Measurements from ENCODE around the gene CSNK1G1.
"Not testable (repeated sequence)": the region's sequence is repeated elsewhere in the genome, so short reads cannot be mapped to it uniquely, and the experiment has no call there.

CSNK1G1 gene

GRCh38 chr15:64348455-64348854 lies 7.5 kb downstream of the CSNK1G1 start:
- DNase-seq, result no peak

DNA sequence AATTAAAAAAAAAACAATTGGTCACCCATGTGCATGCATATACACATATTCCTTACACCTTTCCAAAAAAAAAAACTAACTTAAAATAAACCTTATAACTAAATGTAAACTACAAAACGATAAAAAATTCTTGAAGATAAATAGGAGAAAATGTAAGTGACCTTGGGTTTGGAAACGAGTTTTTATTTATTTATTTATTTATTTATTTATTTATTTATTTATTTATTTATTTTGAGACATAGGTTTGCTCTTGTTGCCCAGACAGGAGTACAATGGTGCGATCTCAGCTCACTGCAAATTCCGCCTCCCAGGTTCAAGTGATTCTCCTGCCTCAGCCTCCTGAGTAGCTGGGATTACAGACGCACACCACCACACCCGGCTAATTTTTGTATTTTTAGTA lies 9.7 kb downstream of the CSNK1G1 start:
- not testable (repeated sequence) for DNase-seq

- DNase-seq, result no peak
Measured at GRCh38 chr15:64344651-64345294, 11.2 kb downstream of the CSNK1G1 start.

GRCh38 chr15:64343841-64344240 lies 12.1 kb downstream of the CSNK1G1 start:
- DNase-seq, result no peak

- DNase-seq, result no peak
Measured at GRCh38 chr15:64343222-64343621, 12.8 kb downstream of the CSNK1G1 start.

- DNase-seq, result no peak
Measured at GRCh38 chr15:64341961-64342360, 14.0 kb downstream of the CSNK1G1 start.

GRCh38 chr15:64340355-64340754 lies 15.6 kb downstream of the CSNK1G1 start:
- DNase-seq, result no peak

DNA sequence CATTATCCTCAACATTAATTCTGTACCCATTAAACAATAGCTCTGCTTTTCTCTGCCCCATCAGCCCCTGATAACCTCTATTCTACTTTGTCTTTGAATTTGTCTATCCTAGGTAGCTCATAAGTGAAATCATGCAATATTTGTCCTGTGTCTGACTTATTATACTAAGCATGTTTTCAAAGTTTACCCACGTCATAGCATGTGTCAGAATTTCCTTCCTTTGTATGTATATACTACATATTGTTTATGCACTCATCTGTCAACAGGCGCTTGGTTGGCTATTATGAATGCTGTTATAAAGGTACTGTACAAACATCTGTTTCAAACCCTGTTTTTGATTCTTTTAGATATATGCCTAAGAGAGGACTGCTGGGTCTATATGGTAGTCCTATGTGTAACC lies 18.2 kb downstream of the CSNK1G1 start:
- DNase-seq, result no peak

- peak; percentile 33 for DNase-seq
Measured at GRCh38 chr15:64333986-64334929, 21.7 kb downstream of the CSNK1G1 start.

DNA sequence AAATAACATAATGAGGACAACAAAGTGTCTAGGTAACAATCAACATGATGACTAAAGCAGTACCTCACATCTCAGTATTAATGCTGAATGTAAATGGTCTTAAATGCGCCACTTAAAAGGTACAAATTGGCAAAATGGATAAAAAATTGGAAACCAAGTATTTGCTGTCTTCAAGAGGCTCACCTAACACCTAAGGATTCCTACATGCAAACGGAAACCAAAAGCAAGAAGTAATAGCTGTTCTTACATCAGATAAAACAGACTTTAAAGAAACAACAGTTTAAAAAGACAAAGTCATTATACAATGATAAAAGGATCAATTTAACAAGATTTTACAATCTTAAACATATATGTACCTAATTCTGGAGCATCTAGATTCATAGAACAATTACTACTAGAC lies 22.5 kb downstream of the CSNK1G1 start:
- no peak for DNase-seq

DNA sequence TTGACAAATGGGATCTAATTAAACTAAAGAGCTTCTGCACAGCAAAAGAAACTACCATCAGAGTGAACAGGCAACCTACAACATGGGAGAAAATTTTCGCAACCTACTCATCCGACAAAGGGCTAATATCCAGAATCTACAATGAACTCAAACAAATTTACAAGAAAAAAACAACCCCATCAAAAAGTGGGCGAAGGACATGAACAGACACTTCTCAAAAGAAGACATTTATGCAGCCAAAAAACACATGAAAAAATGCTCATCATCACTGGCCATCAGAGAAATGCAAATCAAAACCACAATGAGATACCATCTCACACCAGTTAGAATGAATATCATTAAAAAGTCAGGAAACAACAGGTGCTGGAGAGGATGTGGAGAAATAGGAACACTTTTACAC lies 24.3 kb downstream of the CSNK1G1 start:
- not testable (repeated sequence) for DNase-seq

- DNase-seq, result not testable (repeated sequence)
Measured at GRCh38 chr15:64326975-64327374, 29.0 kb downstream of the CSNK1G1 start.

DNA sequence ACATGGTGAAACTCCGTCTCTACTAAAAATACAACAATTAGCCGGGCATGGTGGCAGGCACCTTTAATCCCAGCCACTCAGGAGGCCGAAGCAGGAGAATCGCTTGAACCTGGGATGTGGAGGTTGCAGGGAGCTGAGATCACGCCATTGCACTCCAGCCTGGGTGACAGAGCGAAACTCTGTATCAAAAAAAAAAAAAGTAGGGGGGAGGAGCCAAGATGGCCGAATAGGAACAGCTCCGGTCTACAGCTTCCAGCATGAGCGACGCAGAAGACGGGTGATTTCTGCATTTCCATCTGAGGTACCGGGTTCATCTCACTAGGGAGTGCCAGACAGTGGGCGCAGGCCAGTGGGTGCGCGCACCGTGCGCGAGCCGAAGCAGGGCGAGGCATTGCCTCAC lies 29.5 kb downstream of the CSNK1G1 start:
- DNase-seq, result not testable (repeated sequence)

GRCh38 chr15:64324165-64324877 lies 31.7 kb downstream of the CSNK1G1 start:
- no peak for DNase-seq

DNA sequence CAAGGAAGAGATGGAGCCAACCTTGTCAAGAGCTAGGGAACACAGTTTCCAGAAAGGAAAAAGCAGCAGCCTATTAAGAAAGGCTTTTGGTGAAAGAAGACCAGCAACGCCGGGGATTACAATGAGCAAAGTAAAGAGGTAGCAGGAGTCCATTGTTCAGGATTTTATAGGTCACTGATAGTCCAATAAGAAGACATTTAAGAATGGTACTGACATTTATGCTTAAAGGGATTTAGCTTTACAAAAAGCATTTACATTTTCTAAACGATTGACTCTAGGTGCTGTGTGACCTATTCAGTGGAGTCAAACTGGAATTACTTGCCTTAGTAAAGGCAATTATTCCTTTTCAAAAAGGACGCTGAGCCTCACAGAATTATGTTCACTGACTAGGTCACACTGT lies 40.8 kb downstream of the CSNK1G1 start:
- DNase-seq, result no peak

GRCh38 chr15:64314456-64314855 lies 41.5 kb downstream of the CSNK1G1 start:
- DNase-seq, result no peak

GRCh38 chr15:64311566-64311965 lies 44.4 kb downstream of the CSNK1G1 start:
- DNase-seq, result no peak

GRCh38 chr15:64310036-64310435 lies 45.9 kb downstream of the CSNK1G1 start:
- DNase-seq, result no peak

GRCh38 chr15:64305261-64305660 lies 50.7 kb downstream of the CSNK1G1 start:
- DNase-seq, result no peak

GRCh38 chr15:64289550-64289949 lies 66.4 kb downstream of the CSNK1G1 start:
- no peak for DNase-seq

- no peak for DNase-seq
Measured at GRCh38 chr15:64288999-64289398, 67.0 kb downstream of the CSNK1G1 start.

DNA sequence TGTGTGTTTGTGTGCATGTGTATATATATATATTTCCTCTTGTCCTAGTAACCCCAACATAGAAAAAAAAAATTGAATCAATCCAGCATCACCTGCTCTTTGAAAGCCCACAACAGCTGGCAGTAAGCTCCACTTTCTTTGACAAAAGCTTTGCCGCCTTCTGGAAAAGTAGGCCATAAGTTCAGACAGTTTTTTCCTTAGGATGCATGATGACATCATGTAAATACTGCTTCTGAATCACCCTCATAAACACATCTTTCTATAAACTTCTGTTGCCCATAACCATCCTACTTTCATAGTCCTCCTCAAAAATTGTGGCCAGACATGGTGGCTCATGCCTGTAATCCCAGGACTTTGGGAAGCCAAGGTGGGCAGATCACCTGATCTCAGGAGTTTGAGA lies 67.4 kb downstream of the CSNK1G1 start:
- no peak for DNase-seq

DNA sequence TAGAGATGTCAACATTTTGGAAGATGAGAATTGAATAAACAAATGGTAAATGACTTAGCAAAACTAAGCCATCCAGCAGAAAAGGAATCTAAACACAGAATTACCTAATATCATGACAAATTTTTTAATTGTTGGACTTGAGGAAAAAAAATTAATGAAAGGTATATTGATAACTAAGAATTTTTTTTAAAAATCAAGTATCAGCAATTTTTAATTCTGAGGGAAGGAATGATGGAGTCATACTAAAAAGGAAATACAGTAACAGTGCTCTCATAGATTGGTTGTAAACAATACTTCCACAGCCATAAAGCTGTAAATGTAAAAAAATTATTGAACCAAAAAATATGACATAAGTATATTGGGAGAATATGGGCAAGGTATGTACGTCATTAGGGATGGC lies 68.0 kb downstream of the CSNK1G1 start:
- no peak for DNase-seq

- no peak for DNase-seq
Measured at GRCh38 chr15:64286473-64286872, 69.5 kb downstream of the CSNK1G1 start.

Data from activated T-cell treated with anti-CD3 and anti-CD28 coated beads, Interleukin-2, amount 50 U/mL, for 1 hour (primary cell).